NCI-H748 (cell line): ENCODE results near the gene ZBTB22.
"Not testable (repeated sequence)": the region's sequence is repeated elsewhere in the genome, so short reads cannot be mapped to it uniquely, and the experiment has no call there.

Experiments used
- DNase-seq: peaks from one replicate; lab custom pipeline; 2025; ENCODE audit not compliant: unreplicated experiment; lab: John Stamatoyannopoulos, UW

ZBTB22 gene

GRCh38 chr6:33279971-33280511 lies 37.5 kb downstream of the ZBTB22 start:
- peak; percentile 46 for DNase-seq

GRCh38 chr6:33279257-33279695 lies 38.3 kb downstream of the ZBTB22 start:
- no peak for DNase-seq

- no peak for DNase-seq
Measured at GRCh38 chr6:33278810-33279209, 38.7 kb downstream of the ZBTB22 start.

GRCh38 chr6:33278392-33278741 lies 39.2 kb downstream of the ZBTB22 start:
- DNase-seq: no peak

GRCh38 chr6:33277663-33278391 lies 39.7 kb downstream of the ZBTB22 start:
- no peak for DNase-seq

GRCh38 chr6:33276864-33277662 lies 40.5 kb downstream of the ZBTB22 start, which contains the start of gene B3GALT4:
B3GALT4 (plus strand) TSS chr6:33277123; CDS start chr6:33277420, 297 bp downstream.
- DNase-seq: peak; percentile 94

- no peak for DNase-seq
Measured at GRCh38 chr6:33276581-33276863, 41.0 kb downstream of the ZBTB22 start.

- not testable (repeated sequence) for DNase-seq
Measured at GRCh38 chr6:33275795-33276580, 41.6 kb downstream of the ZBTB22 start.

GRCh38 chr6:33273924-33274902 lies 43.3 kb downstream of the ZBTB22 start:
- no peak for DNase-seq

GRCh38 chr6:33273129-33273923 lies 44.2 kb downstream of the ZBTB22 start:
- no peak for DNase-seq

- no peak for DNase-seq
Measured at GRCh38 chr6:33272275-33273128, 45.0 kb downstream of the ZBTB22 start.

GRCh38 chr6:33271468-33272274 lies 45.9 kb downstream of the ZBTB22 start, which contains the start of the genes RPS18 and VPS52:
RPS18 (plus strand) TSS chr6:33272075; CDS start chr6:33272120, 45 bp downstream.
VPS52 (minus strand) TSS chr6:33271876; CDS start chr6:33271675, 201 bp downstream.
- peak; percentile 99 for DNase-seq

- peak; percentile 58 for DNase-seq
Measured at GRCh38 chr6:33271117-33271467, 46.5 kb downstream of the ZBTB22 start.
